Loucy (cell line): Measurements from ENCODE around the gene SUSD2.

Experiments used
- CTCF ChIP-seq: fragments of 200-600 bp; sonication (generic); conservative IDR thresholded peaks from 2 replicates; pipeline ENCODE4 v1.5.1; 2014; ENCODE audit warnings: mild to moderate bottlenecking, antibody characterized with exemption, low read length
- EZH2phosphoT487 ChIP-seq: fragments of 200-600 bp; IDR thresholded peaks from 2 replicates; pipeline ENCODE4 v1.6.1; 2018; ENCODE audit warnings: antibody characterized with exemption, mild to moderate bottlenecking, moderate library complexity, borderline replicate concordance

- TF ChIP-seq CTCF, result no peak
- TF ChIP-seq EZH2phosphoT487, result no peak
Observed at GRCh38 chr22:24232124-24232523, 50.8 kb downstream of the SUSD2 start.
